CD4-positive, alpha-beta T cell (primary cell): ENCODE data around the gene HTR4. TPM values are rescaled to one million over a fixed set of nuclear protein-coding genes. Genes with fewer than 3 reads are reported as not detected.

Experiments
- ATAC-seq: fragments of 200-7000 bp; cut with Tn5 transposase; one replicate; pipeline ENCODE4 v1.10.0; 2022; ENCODE audit warnings: mild to moderate bottlenecking; ENCODE audit not compliant: poor library complexity
- CTCF ChIA-PET: fragments of 350-600 bp; sonication (Branson Sonifier 250); formaldehyde crosslinking; loops from one replicate; lab custom pipeline; 2021; ENCODE audit warnings: antibody characterized with exemption, inconsistent platforms; lab: Charles Lee
- POLR2A ChIA-PET: fragments of 350-600 bp; sonication (Branson Sonifier 250); formaldehyde crosslinking; loops from one replicate; lab custom pipeline; 2021; ENCODE audit warnings: antibody characterized with exemption, inconsistent platforms; lab: Charles Lee
- DNase-seq, 14 experiments: peaks; one replicate each; pipeline ENCODE4 v3.0.0-alpha.2; 2013 to 2020; ENCODE audit warnings: mixed read lengths in 2 of 14
- H3K27ac ChIP-seq, 2 donors: one replicate each; pipeline versions ENCODE4 v1.5.1 to v1.7.0; 2013; ENCODE audit warnings: low read length in 2 of 2, low read depth in 1 of 2, mild to moderate bottlenecking in 1 of 2
- H3K27me3 ChIP-seq, 2 experiments: 1 replicate in 1 of 2; 2 replicates in 1 of 2; pipeline versions ENCODE4 v1.6.1 to v1.7.0; 2013; ENCODE audit warnings: low read length in 2 of 2, control low read depth in 1 of 2, mild to moderate bottlenecking in 1 of 2, moderate library complexity in 1 of 2; ENCODE audit not compliant: insufficient read depth in 2 of 2, control insufficient read depth in 1 of 2
- H3K36me3 ChIP-seq: one replicate; pipeline ENCODE4 v1.6.1; 2013; ENCODE audit warnings: low read length, control low read depth; ENCODE audit not compliant: insufficient read depth
- H3K4me1 ChIP-seq: one replicate; pipeline ENCODE4 v1.6.1; 2013; ENCODE audit warnings: low read length, control low read depth; ENCODE audit not compliant: insufficient read depth
- H3K4me3 ChIP-seq: one replicate; pipeline ENCODE4 v1.5.1; 2013; ENCODE audit warnings: mild to moderate bottlenecking, low read length, moderate library complexity
- H3K9me3 ChIP-seq, 2 experiments: 1 replicate in 1 of 2; 2 replicates in 1 of 2; pipeline versions ENCODE4 v1.6.1 to v1.7.0; 2013; ENCODE audit warnings: low read length in 2 of 2, mild to moderate bottlenecking in 2 of 2, control low read depth in 1 of 2, moderate library complexity in 1 of 2; ENCODE audit not compliant: control insufficient read depth in 1 of 2, insufficient read depth in 1 of 2
- H3K27ac Mint-ChIP-seq: one replicate; pipeline ENCODE4 v1.8.0; 2020; ENCODE audit warnings: mixed read lengths
- H3K27me3 Mint-ChIP-seq: one replicate; pipeline ENCODE4 v1.8.0; 2021; ENCODE audit warnings: mixed read lengths
- H3K36me3 Mint-ChIP-seq: one replicate; pipeline ENCODE4 v1.8.0; 2021; ENCODE audit warnings: low read depth, mixed read lengths
- H3K4me1 Mint-ChIP-seq: one replicate; pipeline ENCODE4 v1.8.0; 2021; ENCODE audit warnings: low read depth, mixed read lengths
- H3K4me3 Mint-ChIP-seq: one replicate; pipeline ENCODE4 v1.8.0; 2020; ENCODE audit warnings: mild to moderate bottlenecking, mixed read lengths
- H3K9me3 Mint-ChIP-seq: one replicate; pipeline ENCODE4 v1.8.0; 2020; ENCODE audit warnings: mixed read lengths
- CTCF ChIP-seq: fragments of 200-600 bp; IDR thresholded peaks from one replicate; pipeline ENCODE4 v1.8.0; 2022; ENCODE audit warnings: antibody characterized with exemption, mild to moderate bottlenecking
- intact Hi-C, 2 experiments: fragments of 100-400 bp; cut with DNase I in 1 of 2; cut with micrococcal nuclease in 1 of 2; formaldehyde crosslinking; loops; one replicate each; pipeline versions ENCODE4 v1.15.1 to v1.9.0; 2023 to 2025; cut with DNase I, micrococcal nuclease
- total RNA-seq, 174 experiments: library from RNA in 2 of 174; stranded (reverse) in 2 of 174; gene quantifications; one replicate each; pipeline ENCODE4 v1.2.3 and lab custom pipeline; 2021 to 2026

HTR4 gene
- total RNA-seq, 2 experiments from 2014 or later: not detected

GRCh38 chr5:148623101-148623500 lies 31.2 kb downstream of the HTR4 start:
- ChIA-PET POLR2A (no interaction called here), CTCF (no interaction called here)
- intact Hi-C loops: no loop called here
- H3K9me3 ChIP-seq: no peaks in the 10 kb centered on the region
- H3K4me1 Mint-ChIP-seq: peaks cover 33% of the 10 kb centered on the region
- no peak for ATAC-seq
- H3K4me3 ChIP-seq: no peak overlapping the region
- DNase-seq: no peak
- H3K36me3 ChIP-seq: no peaks in the 10 kb centered on the region
- H3K27me3 ChIP-seq: no peaks in the 10 kb centered on the region
- H3K4me1 ChIP-seq: peaks cover 14% of the 10 kb centered on the region
- H3K36me3 Mint-ChIP-seq: no peaks in the 10 kb centered on the region
- no peak overlapping the region for H3K27ac Mint-ChIP-seq
- no peaks in the 10 kb centered on the region for H3K9me3 Mint-ChIP-seq
- no peak for TF ChIP-seq CTCF
- no peak overlapping the region for H3K4me3 Mint-ChIP-seq
- no peaks in the 10 kb centered on the region for H3K27me3 Mint-ChIP-seq
- no peak overlapping the region for H3K27ac ChIP-seq

- Histone ChIP-seq H3K4me1 (peaks cover 14% of the 10 kb centered on the region), H3K4me3 (no peak overlapping the region), H3K27ac (no peak overlapping the region), H3K27me3 (no peaks in the 10 kb centered on the region), H3K36me3 (no peaks in the 10 kb centered on the region), H3K9me3 (no peaks in the 10 kb centered on the region)
- no peak for TF ChIP-seq CTCF
- ATAC-seq (peak; percentile 91), DNase-seq (peak in 3 of 14 experiments; percentile 61 to 77 (median 62))
- Mint-ChIP-seq H3K9me3 (no peaks in the 10 kb centered on the region), H3K4me1 (peaks cover 33% of the 10 kb centered on the region), H3K36me3 (no peaks in the 10 kb centered on the region), H3K27ac (peak overlapping the region; percentile 5), H3K27me3 (no peaks in the 10 kb centered on the region), H3K4me3 (peak overlapping the region; percentile 2)
- ChIA-PET POLR2A (no interaction called here), CTCF (no interaction called here)
- intact Hi-C loops: no loop called here
These were observed 33.6 kb downstream of the HTR4 start for GRCh38 chr5:148620696-148621095.

GRCh38 chr5:148620091-148620490 lies 34.2 kb downstream of the HTR4 start:
- no peak overlapping the region for H3K27ac ChIP-seq
- no peak for ATAC-seq
- no peaks in the 10 kb centered on the region for H3K9me3 ChIP-seq
- ChIA-PET POLR2A (no interaction called here), CTCF (no interaction called here)
- Mint-ChIP-seq H3K27ac (peak overlapping the region; percentile 5), H3K9me3 (no peaks in the 10 kb centered on the region), H3K27me3 (no peaks in the 10 kb centered on the region), H3K4me3 (peak overlapping the region; percentile 32), H3K4me1 (peaks cover 33% of the 10 kb centered on the region), H3K36me3 (no peaks in the 10 kb centered on the region)
- intact Hi-C loops: no loop called here
- H3K4me3 ChIP-seq: no peak overlapping the region
- H3K4me1 ChIP-seq: peaks cover 14% of the 10 kb centered on the region
- H3K27me3 ChIP-seq: no peaks in the 10 kb centered on the region
- DNase-seq: no peak
- no peak for TF ChIP-seq CTCF
- H3K36me3 ChIP-seq: no peaks in the 10 kb centered on the region
